Transverse colon (tissue), 4 donors: Measurements from ENCODE around the gene PPP1R37. TPM values are rescaled to one million over a fixed set of nuclear protein-coding genes. Genes with fewer than 3 reads are reported as not detected.

Experiments
- DNase-seq: peaks from one replicate; pipeline ENCODE4 v3.0.0-alpha.2; 2019
- H3K27ac ChIP-seq, 4 donors: fragments of 200-600 bp; sonication (generic); 2 replicates each; pipeline ENCODE4 v1.5.1; 2016 to 2018; ENCODE audit warnings: inconsistent platforms in 4 of 4
- H3K27me3 ChIP-seq: fragments of 200-600 bp; sonication (generic); 2 replicates; pipeline ENCODE4 v1.5.1; 2017; ENCODE audit warnings: inconsistent platforms
- H3K36me3 ChIP-seq, 4 donors: fragments of 200-600 bp; sonication (generic); 2 replicates each; pipeline ENCODE4 v1.5.1; 2017 to 2019; ENCODE audit warnings: inconsistent platforms in 4 of 4
- H3K4me1 ChIP-seq, 4 donors: fragments of 200-600 bp; sonication (generic); 2 replicates each; pipeline ENCODE4 v1.5.1; 2017 to 2020; ENCODE audit warnings: inconsistent platforms in 4 of 4
- H3K4me3 ChIP-seq, 4 donors: fragments of 200-600 bp; sonication (generic); 1 replicate in 1 of 4; 2 replicates in 3 of 4; pipeline versions ENCODE4 v1.5.1 to v1.6.1; 2017 to 2019; ENCODE audit warnings: inconsistent platforms in 4 of 4
- H3K9me3 ChIP-seq, 2 donors: fragments of 200-600 bp; sonication (generic); 2 replicates each; pipeline ENCODE4 v1.5.1; 2017 to 2019; ENCODE audit warnings: inconsistent platforms in 2 of 2
- EP300 ChIP-seq: sonication (generic); formaldehyde crosslinking; IDR thresholded peaks from one replicate; pipeline ENCODE4 v1.6.1; 2017; ENCODE audit warnings: antibody characterized with exemption, low read depth
- POLR2A ChIP-seq: fragments of 450-650 bp; IDR thresholded peaks from one replicate; pipeline ENCODE4 v1.6.1; 2016; ENCODE audit warnings: antibody characterized with exemption, mild to moderate bottlenecking, moderate library complexity
- POLR2AphosphoS5 ChIP-seq, 3 donors: sonication (generic); formaldehyde crosslinking; IDR thresholded peaks; one replicate each; pipeline ENCODE4 v1.6.1; 2016; ENCODE audit warnings: antibody characterized with exemption in 3 of 3
- WGBS, 2 donors: methylation state at CpG; one replicate each; pipeline ENCODE4 v1.1.5; 2018; ENCODE audit warnings: low coverage in 1 of 2; 5-methylcytosine and 5-hydroxymethylcytosine counted together
- in situ Hi-C, 4 donors: fragments of 200-750 bp; cut with MboI; loops; one replicate each; pipeline versions ENCODE4 v1.15.0 to v1.15.1; 2017; ENCODE audit warnings: low sequenced_read_pairs in 3 of 4, low pct_ligation_motif_present in 1 of 4, low pct_unique_long_range_greater_than_20kb in 1 of 4
- intact Hi-C: fragments of 100-400 bp; cut with DNase I; formaldehyde crosslinking; loops from one replicate; pipeline ENCODE4 v1.15.1; 2023; ENCODE audit warnings: low total_unique reads
- total RNA-seq, 4 donors: library from RNA; depleted of rRNA; stranded (reverse); fragments of >200 nt; gene quantifications; one replicate each; pipeline ENCODE4 v1.1.0, GENCODE V29; 2016
- TF ChIP-seq, protein P1 (sequence below), 5 experiments: fragments of 200-600 bp in 3 of 5; fragments of 450-650 bp in 2 of 5; sonication (generic) in 3 of 5; IDR thresholded peaks; 1 replicate in 2 of 5; 2 replicates in 3 of 5; pipeline ENCODE4 v1.5.1; 2016 to 2017; ENCODE audit warnings: antibody characterized with exemption in 5 of 5, inconsistent platforms in 3 of 5, mild to moderate bottlenecking in 2 of 5, moderate library complexity in 1 of 5

PPP1R37 gene
- total RNA-seq, 4 donors from 2014 or later: 31.1 to 92.5 (median 45.2) TPM

DNA sequence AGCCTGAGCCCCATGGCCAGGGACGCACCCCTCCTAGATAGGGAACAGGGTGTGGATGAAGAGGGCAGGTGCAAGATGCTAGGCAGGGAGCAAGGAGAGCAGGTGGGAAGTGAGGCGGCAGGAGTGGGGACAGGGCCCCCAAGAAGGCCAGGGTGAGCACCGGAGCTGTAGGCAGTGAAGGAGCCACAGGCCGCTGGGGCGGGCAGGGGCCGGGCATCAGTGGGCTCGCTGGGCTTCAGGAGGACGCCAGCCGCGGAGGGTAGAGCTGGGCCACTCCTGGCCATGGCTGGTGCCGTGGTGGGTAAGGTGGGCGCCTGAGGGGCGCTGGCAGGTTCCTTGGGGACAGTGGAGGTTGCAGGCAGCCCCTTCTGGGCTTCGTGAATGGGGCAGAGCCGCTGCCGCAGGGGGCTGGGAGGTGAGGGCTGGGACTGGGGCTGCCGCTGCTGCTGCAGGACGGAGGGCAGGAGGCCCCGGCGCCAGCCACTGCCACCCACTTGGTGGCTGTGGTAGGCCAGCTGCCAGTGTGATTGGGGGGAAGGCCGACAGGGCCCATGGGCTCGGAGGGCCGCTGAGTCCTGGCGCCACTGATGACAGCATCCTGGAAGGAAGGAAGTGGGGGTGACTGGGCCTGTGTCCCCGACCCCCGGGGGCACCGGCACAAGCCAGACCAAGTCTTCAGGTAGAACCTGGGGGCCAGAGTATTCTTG is 65.7 kb downstream of the PPP1R37 start:
- TF ChIP-seq EP300 (no peak), POLR2AphosphoS5 (IDR thresholded peaks at IDR 0.05) (no peak), POLR2A (no peak)
- TF ChIP-seq, protein P1, sequence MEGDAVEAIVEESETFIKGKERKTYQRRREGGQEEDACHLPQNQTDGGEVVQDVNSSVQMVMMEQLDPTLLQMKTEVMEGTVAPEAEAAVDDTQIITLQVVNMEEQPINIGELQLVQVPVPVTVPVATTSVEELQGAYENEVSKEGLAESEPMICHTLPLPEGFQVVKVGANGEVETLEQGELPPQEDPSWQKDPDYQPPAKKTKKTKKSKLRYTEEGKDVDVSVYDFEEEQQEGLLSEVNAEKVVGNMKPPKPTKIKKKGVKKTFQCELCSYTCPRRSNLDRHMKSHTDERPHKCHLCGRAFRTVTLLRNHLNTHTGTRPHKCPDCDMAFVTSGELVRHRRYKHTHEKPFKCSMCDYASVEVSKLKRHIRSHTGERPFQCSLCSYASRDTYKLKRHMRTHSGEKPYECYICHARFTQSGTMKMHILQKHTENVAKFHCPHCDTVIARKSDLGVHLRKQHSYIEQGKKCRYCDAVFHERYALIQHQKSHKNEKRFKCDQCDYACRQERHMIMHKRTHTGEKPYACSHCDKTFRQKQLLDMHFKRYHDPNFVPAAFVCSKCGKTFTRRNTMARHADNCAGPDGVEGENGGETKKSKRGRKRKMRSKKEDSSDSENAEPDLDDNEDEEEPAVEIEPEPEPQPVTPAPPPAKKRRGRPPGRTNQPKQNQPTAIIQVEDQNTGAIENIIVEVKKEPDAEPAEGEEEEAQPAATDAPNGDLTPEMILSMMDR (IDR thresholded peaks at IDR 0.05): no peak
- intact Hi-C loops: no loop called here
- DNase-seq: no peak
- Histone ChIP-seq H3K27me3 (peaks cover 58% of the 10 kb centered on the region), H3K36me3 (no peaks in the 10 kb centered on the region), H3K27ac (no peak overlapping the region), H3K9me3 (no peaks in the 10 kb centered on the region), H3K4me3 (no peak overlapping the region), H3K4me1 (peaks cover 1 to 10% (median 6%) of the 10 kb centered on the region in 4 donors)
- in situ Hi-C loops: no loop called here
- 71% methylated on average over 27 of the region's 27 CpGs; no CpG with 5 or more reads in 1 of the 2 donors for WGBS, 2 donors

DNA sequence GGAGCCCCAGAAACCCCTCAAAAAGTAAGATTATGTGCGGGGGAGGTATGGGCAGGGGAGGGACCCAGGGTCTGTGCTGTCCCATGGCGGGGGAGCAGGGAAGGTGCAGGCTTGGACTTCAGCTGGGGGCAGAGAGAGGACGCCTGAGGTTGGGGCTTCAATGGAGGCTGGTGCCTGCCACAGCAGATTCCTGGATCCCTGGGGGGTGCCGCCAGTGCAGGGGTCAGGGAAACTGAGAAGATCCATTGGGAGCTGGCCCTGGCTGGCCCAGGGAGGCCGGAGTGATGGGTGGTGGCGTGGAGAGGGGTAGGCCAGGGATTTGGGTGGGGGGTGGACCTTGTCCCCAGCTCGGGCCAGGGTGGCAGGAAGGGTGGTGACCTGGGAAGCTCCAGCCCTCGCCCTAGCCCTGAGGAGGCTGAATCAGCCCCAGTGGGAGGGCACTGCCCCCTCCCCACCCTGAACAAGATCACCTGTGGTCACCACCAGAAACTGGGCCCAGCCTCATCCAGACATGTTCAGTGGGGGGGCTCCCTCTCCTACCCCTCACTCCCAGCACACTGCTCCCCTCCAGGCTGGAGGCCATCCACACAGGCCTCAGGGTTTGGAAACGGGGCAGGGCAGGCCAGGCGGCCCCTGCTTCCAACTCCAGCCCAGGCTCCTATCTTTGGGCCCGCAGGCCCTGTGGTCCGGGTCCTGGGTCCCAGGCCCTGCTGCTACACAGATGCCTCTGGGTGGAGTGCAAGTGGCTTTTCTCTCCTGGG is 66.4 kb downstream of the PPP1R37 start:
- Histone ChIP-seq H3K4me3 (no peak overlapping the region), H3K36me3 (no peaks in the 10 kb centered on the region), H3K9me3 (no peaks in the 10 kb centered on the region), H3K27me3 (peaks cover 50% of the 10 kb centered on the region), H3K27ac (no peak overlapping the region), H3K4me1 (peaks cover 2 to 9% (median 6%) of the 10 kb centered on the region in 4 donors)
- DNase-seq: no peak
- TF ChIP-seq POLR2AphosphoS5 (IDR thresholded peaks at IDR 0.05) (no peak), EP300 (no peak), POLR2A (no peak)
- TF ChIP-seq, protein P1 (IDR thresholded peaks at IDR 0.05): no peak
- intact Hi-C loops (no loop called here), in situ Hi-C loops (no loop called here)
- 83% methylated on average over 9 of the region's 12 CpGs; no CpG with 5 or more reads in 1 of the 2 donors for WGBS, 2 donors

DNA sequence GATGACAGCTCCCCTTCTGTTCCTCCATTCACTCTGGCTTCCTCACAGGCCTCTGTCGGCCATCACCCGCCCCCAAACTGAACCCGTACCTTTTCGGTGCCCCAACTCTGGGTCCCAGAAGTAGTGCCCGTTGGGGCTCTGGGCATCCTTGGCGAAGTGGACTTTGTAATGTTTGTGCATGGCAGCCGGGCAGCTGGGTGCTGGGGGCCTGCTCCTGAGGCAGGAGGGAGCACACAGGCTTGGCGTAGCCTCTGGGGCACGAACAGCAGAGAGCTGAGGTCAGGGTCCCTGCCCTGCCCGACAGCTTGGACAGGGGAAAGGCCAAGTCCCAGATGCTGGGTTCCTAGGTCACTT is 67.0 kb downstream of the PPP1R37 start:
- no peak for DNase-seq
- no peaks in the 10 kb centered on the region for H3K36me3 ChIP-seq
- peaks cover 45% of the 10 kb centered on the region for H3K27me3 ChIP-seq
- no peak overlapping the region for H3K4me3 ChIP-seq
- H3K9me3 ChIP-seq: no peaks in the 10 kb centered on the region
- intact Hi-C loops (no loop called here), in situ Hi-C loops (no loop called here)
- H3K27ac ChIP-seq: no peak overlapping the region
- 55% methylated on average over 10 of the region's 10 CpGs; no CpG with 5 or more reads in 1 of the 2 donors for WGBS, 2 donors
- TF ChIP-seq, protein P1 (IDR thresholded peaks at IDR 0.05): no peak
- no peak for TF ChIP-seq EP300
- no peak for TF ChIP-seq POLR2AphosphoS5 (IDR thresholded peaks at IDR 0.05)
- H3K4me1 ChIP-seq: peaks cover 3 to 14% (median 12%) of the 10 kb centered on the region in 4 donors

DNA sequence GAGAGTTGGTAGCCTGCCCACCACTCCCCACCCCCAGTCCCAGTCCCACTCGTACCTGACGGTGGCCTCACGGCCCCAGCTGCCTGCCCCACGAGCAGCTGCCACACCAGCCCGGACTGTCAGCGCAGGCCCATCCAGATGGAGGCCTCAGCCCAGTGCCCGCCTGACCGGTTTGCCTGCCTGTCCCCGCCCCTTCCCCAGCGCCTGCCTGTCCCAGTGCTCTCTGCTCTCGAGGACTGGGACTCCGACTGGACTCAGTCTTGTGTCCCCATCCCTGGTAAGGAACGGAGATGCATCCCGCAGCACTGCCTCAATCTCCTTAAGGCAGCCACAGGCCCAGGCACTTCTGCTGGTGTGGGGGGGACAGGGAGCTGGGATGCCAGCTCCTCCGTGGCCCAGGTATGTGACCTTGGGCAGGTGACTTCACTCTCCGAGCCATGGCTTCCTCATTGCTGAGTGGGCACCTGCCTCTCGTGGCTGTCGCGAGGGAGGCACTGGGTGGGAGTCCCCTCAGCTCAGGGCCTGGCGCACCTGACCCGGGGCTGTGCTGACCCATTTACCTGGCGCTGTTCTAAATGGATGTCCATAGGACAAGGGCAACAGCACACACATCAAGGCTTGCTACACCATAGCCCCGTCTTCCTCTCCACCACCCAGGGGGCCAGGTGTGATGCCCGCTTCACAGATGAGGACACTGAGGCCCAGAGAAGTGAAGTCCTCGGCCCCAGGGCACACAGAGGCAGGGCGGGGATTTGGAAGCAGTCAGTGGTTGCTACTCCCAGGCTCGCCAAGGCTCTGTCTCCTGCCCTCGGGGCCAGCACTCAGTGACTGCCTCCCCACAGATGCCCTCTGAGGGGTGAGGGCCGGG is 68.1 kb downstream of the PPP1R37 start, which contains the start of gene NKPD1:
TSS of gene NKPD1 (minus strand) at position 113 of the 868 bp plus-strand sequence. CDS start 832 bp downstream, outside the sequence.
- Histone ChIP-seq H3K27ac (no peak within 1 kb of the TSS), H3K36me3 (no peaks in the 10 kb centered on the region), H3K4me1 (peaks cover 3 to 15% (median 12%) of the 10 kb centered on the region in 4 donors), H3K27me3 (peaks cover 41% of the 10 kb centered on the region), H3K9me3 (no peaks in the 10 kb centered on the region), H3K4me3 (no peak within 1 kb of the TSS)
- in situ Hi-C loops (no loop called here), intact Hi-C loops (no loop called here)
- peak; percentile 71 for DNase-seq
- TF ChIP-seq POLR2A (no peak), EP300 (no peak), POLR2AphosphoS5 (IDR thresholded peaks at IDR 0.05) (no peak)
- TF ChIP-seq, protein P1 (IDR thresholded peaks at IDR 0.05): no peak
- 33% methylated on average over 27 of the region's 29 CpGs; no CpG with 5 or more reads in 1 of the 2 donors for WGBS, 2 donors
